Endothelial cell (in vitro differentiated cells): ENCODE data around the gene LUZP2. TPM values are rescaled to one million over a fixed set of nuclear protein-coding genes. Genes with fewer than 3 reads are reported as not detected.

Experiments
- DNase-seq: peaks from one replicate; pipeline ENCODE4 v3.0.0; 2021; ENCODE audit warnings: low spot score
- H3K27ac Mint-ChIP-seq: one replicate; pipeline ENCODE4 v1.8.0; 2021; ENCODE audit warnings: mixed read lengths, inconsistent platforms; ENCODE audit not compliant: unreplicated experiment
- H3K27me3 Mint-ChIP-seq: one replicate; pipeline ENCODE4 v1.8.0; 2021; ENCODE audit warnings: mild to moderate bottlenecking, moderate library complexity, mixed read lengths, inconsistent platforms; ENCODE audit not compliant: unreplicated experiment
- H3K36me3 Mint-ChIP-seq: one replicate; pipeline ENCODE4 v1.8.0; 2021; ENCODE audit warnings: mild to moderate bottlenecking, low read depth, mixed read lengths, inconsistent platforms; ENCODE audit not compliant: unreplicated experiment
- H3K4me1 Mint-ChIP-seq: one replicate; pipeline ENCODE4 v1.8.0; 2021; ENCODE audit warnings: mild to moderate bottlenecking, mixed read lengths, inconsistent platforms; ENCODE audit not compliant: unreplicated experiment
- H3K4me3 Mint-ChIP-seq: one replicate; pipeline ENCODE4 v1.8.0; 2021; ENCODE audit warnings: mild to moderate bottlenecking, mixed read lengths, inconsistent platforms; ENCODE audit not compliant: unreplicated experiment
- H3K9me3 Mint-ChIP-seq: one replicate; pipeline ENCODE4 v1.8.0; 2021; ENCODE audit warnings: mixed read lengths, inconsistent platforms; ENCODE audit not compliant: unreplicated experiment
- CTCF ChIP-seq: fragments of 200-600 bp; sonication (generic); IDR thresholded peaks from one replicate; pipeline ENCODE4 v1.5.0; 2021; ENCODE audit warnings: antibody characterized with exemption; ENCODE audit not compliant: unreplicated experiment
- long read RNA-seq: library from polyadenylated mRNA; unstranded; transcript quantifications from one replicate; pipeline ENCODE4 v2.0.0, GENCODE V29; 2020; ENCODE audit not compliant: unreplicated experiment
- total RNA-seq: library from RNA; stranded (reverse); fragmentation: NEBNext Ultra II Directional; extraction: Animal tissue kit (Norgen Biotek cat#: 25700); gene quantifications from one replicate; pipeline ENCODE4 v1.2.1, GENCODE V29; 2021; ENCODE audit not compliant: unreplicated experiment

The LUZP2 gene
- 0.10 TPM for total RNA-seq
- long read RNA-seq: 0 reads

- H3K4me1 Mint-ChIP-seq: peaks cover 2% of the 10 kb centered on the region
- peak within 1 kb of the TSS; percentile 12 for H3K27ac Mint-ChIP-seq
- no peak for TF ChIP-seq CTCF
- peak; percentile 45 for DNase-seq
- H3K9me3 Mint-ChIP-seq: no peaks in the 10 kb centered on the region
- H3K36me3 Mint-ChIP-seq: no peaks in the 10 kb centered on the region
- peak within 1 kb of the TSS; percentile 90 for H3K4me3 Mint-ChIP-seq
- H3K27me3 Mint-ChIP-seq: peaks cover 6% of the 10 kb centered on the region
Measured at GRCh38 chr11:24496736-24497725, at the start of gene LUZP2. LUZP2 (plus strand) TSS chr11:24497053.

- H3K9me3 Mint-ChIP-seq: no peaks in the 10 kb centered on the region
- no peak overlapping the region for H3K27ac Mint-ChIP-seq
- no peak overlapping the region for H3K4me3 Mint-ChIP-seq
- no peak for TF ChIP-seq CTCF
- no peaks in the 10 kb centered on the region for H3K36me3 Mint-ChIP-seq
- no peaks in the 10 kb centered on the region for H3K27me3 Mint-ChIP-seq
- DNase-seq: no peak
- no peaks in the 10 kb centered on the region for H3K4me1 Mint-ChIP-seq
Measured at GRCh38 chr11:24453129-24453718, 43.6 kb upstream of the LUZP2 start.

GRCh38 chr11:24457985-24458384, 38.9 kb upstream of the LUZP2 start:
- no peaks in the 10 kb centered on the region for H3K36me3 Mint-ChIP-seq
- no peak overlapping the region for H3K4me3 Mint-ChIP-seq
- TF ChIP-seq CTCF: no peak
- H3K27ac Mint-ChIP-seq: no peak overlapping the region
- no peaks in the 10 kb centered on the region for H3K27me3 Mint-ChIP-seq
- no peak for DNase-seq
- H3K9me3 Mint-ChIP-seq: no peaks in the 10 kb centered on the region
- H3K4me1 Mint-ChIP-seq: no peaks in the 10 kb centered on the region

- Mint-ChIP-seq H3K36me3 (no peaks in the 10 kb centered on the region), H3K4me1 (no peaks in the 10 kb centered on the region), H3K27ac (no peak overlapping the region), H3K27me3 (peaks cover 1% of the 10 kb centered on the region), H3K4me3 (no peak overlapping the region), H3K9me3 (no peaks in the 10 kb centered on the region)
- no peak for DNase-seq
- TF ChIP-seq CTCF: no peak
Measured at GRCh38 chr11:24470431-24470830, 26.4 kb upstream of the LUZP2 start.

- Mint-ChIP-seq H3K4me1 (no peaks in the 10 kb centered on the region), H3K36me3 (no peaks in the 10 kb centered on the region), H3K27me3 (no peaks in the 10 kb centered on the region), H3K9me3 (no peaks in the 10 kb centered on the region), H3K4me3 (no peak overlapping the region), H3K27ac (no peak overlapping the region)
- no peak for TF ChIP-seq CTCF
- no peak for DNase-seq
Measured at GRCh38 chr11:24471084-24471483, 25.8 kb upstream of the LUZP2 start.
